HG02943 (cell line): ENCODE results near the gene TDRD9.

Experiments
- ATAC-seq: cut with Tn5 transposase; IDR thresholded peaks from one replicate; pipeline ENCODE4 v1.9.1; 2021; ENCODE audit warnings: mild to moderate bottlenecking, low read depth, moderate library complexity; ENCODE audit not compliant: unreplicated experiment

The TDRD9 gene

GRCh38 chr14:104098272-104099095 lies 170.2 kb downstream of the TDRD9 start:
- no peak for ATAC-seq

DNA sequence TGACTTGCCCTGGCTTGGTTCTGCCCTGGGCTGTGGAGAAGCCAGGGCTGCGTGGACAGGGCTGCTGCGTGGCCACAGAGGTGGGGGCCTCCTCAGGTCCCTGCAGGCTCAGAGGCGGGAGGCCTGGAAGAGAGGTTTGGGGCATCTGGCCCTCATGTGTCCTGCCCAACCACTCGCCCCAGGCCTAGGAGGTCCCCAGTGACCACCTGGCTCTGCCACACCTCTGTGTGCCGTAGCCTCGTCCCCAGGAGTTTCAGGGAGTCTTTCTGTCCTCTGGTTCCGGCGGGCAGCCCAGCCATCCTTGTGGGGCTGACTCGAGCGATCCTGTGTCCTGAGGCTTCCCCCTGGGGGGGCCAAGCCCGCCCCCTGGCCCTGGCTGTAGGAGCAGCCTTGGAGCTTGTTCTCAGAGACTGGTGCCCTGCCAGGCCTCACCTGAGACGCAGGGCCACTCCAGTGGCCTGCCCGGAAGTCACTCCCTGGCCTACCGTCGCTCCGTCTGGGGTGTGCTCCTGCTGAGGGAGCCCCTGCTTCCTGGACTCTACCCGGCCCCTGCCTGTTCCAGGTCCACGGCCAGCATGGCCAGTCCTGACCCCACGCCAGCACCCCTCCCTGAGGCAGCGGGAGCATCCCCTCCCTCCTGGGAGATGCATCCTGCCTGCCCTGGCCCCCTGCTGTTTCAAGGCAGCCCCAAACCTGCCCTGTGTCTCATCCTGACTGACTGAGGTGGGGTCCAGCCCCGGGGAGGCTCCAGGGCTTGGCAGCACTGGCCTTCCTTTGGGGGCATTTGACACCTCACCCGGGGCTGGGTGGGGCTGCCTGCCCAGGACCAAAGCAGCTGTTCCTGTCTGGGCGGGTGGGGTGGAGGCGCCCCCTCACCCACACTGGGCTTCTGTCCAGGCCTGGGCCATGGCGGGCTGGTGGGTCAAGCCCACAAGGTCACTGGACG lies 171.1 kb downstream of the TDRD9 start:
- no peak for ATAC-seq

DNA sequence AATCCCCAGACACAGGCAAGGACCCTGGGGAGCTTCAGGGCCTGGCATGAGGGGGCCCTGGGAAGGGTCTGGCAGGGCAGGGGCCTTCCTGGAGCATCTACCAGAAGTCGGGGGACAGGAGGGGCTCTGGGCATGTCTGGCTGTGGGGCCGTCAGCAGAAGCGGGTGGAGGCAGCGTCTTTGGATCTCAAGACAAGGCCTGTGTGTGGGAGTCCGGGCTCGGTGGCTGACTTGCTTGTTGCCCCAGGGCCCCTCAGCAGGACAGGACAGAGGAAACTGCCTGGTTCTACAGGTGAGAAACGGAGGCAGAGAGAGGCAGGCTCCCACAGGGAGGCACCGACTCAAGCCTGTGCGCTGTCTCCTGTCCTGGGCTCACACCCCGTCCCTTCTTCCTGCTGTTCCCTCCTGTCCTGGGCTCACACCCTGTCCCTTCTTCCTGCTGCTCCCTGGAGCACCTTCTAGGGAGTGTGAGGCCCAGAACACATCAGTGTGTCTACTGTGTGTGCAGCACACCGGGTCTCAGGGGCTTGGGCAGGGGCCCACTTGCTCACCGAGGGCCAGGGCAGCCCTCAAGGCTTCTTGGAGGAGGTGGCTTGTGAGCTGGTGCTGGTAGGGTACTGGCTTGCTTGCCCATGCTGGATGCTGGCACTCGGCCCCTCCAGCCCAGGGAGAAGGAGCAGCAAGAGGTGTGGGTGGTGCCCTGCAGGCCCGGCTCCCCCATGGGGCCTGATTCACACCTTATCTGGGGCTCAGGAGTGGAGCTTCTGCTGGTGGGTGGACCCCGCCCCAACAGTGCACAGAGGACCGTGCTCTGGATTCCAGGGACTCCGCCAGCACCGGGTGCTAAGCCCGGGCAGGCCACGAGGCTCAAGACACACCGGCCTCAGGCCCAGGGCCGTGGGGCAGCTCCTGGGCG lies 172.2 kb downstream of the TDRD9 start:
- no peak for ATAC-seq

- ATAC-seq = no peak
These were observed 172.9 kb downstream of the TDRD9 start for GRCh38 chr14:104101086-104101621.

DNA sequence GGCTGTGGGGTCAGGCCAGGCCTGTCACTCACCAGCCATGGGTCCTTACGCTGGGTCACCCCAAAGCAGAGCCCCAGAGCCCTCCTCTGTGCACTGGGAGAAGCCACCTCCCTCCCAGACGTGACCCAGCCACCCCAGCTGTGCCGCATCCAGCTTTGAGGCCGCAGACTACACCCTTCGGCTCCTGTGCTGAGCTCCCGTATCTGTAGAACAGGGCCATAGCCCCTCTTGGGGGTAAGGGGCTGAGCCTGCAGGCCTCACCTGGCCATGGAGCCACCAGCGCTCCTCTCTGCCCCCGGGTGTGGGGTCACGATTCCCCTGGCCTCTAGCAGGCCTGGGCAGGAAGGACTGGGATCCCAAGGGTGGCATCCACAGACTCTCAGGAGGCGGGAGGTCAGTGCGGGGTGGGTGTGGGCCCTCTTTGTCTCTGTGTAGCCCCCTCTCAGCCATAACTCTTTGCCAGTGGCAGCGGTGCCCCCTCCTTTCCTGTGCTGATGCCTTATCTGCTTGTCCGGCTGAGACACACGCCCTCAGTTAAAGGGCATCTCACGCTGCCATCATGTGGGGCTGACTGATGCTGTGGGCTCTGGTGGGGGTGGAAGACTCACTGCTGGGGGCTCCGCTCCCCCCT lies 173.5 kb downstream of the TDRD9 start:
- ATAC-seq = no peak
